Ascending aorta (tissue), 2 donors: ENCODE results near the gene HABP4. TPM values are rescaled to one million over a fixed set of nuclear protein-coding genes. Genes with fewer than 3 reads are reported as not detected.
A peak's percentile ranks its signal among the peaks of the same experiment; 100 is the strongest.

Source experiments
- DNase-seq, 2 donors: peaks; one replicate each; pipeline ENCODE4 v3.0.0-alpha.2; 2019; ENCODE audit warnings: low spot score in 2 of 2
- H3K27ac ChIP-seq, 2 donors: fragments of 200-600 bp; sonication (generic); one replicate each; pipeline ENCODE4 v1.5.1; 2016 to 2017; ENCODE audit warnings: mild to moderate bottlenecking in 1 of 2
- H3K27me3 ChIP-seq: fragments of 200-600 bp; sonication (generic); one replicate; pipeline ENCODE4 v1.5.1; 2017
- H3K36me3 ChIP-seq, 2 donors: fragments of 200-600 bp; sonication (generic); one replicate each; pipeline ENCODE4 v1.5.1; 2016
- H3K4me1 ChIP-seq, 2 donors: fragments of 200-600 bp; sonication (generic); one replicate each; pipeline ENCODE4 v1.5.1; 2016 to 2017; ENCODE audit warnings: mild to moderate bottlenecking in 1 of 2
- H3K4me3 ChIP-seq, 2 donors: fragments of 200-600 bp; sonication (generic); one replicate each; pipeline ENCODE4 v1.5.1; 2016 to 2017; ENCODE audit warnings: mild to moderate bottlenecking in 1 of 2
- H3K9me3 ChIP-seq, 2 donors: fragments of 200-600 bp; sonication (generic); one replicate each; pipeline ENCODE4 v1.5.1; 2016
- intact Hi-C: fragments of 100-400 bp; cut with DNase I; formaldehyde crosslinking; loops from one replicate; pipeline ENCODE4 v1.15.1; 2023
- total RNA-seq: library from RNA; depleted of rRNA; stranded (reverse); fragments of >200 nt; gene quantifications from one replicate; pipeline ENCODE4 v1.1.0, GENCODE V29; 2016
- TF ChIP-seq, protein P1 (sequence below), 3 experiments: fragments of 200-600 bp in 2 of 3; fragments of 450-650 bp in 1 of 3; sonication (generic) in 2 of 3; IDR thresholded peaks; one replicate each; pipeline ENCODE4 v1.5.1; 2016 to 2019; ENCODE audit warnings: antibody characterized with exemption in 3 of 3, mild to moderate bottlenecking in 1 of 3, moderate library complexity in 1 of 3

Gene HABP4
- total RNA-seq, 1 donor from 2014 or later, result 26.9 TPM

GRCh38 chr9:96478829-96479371 lies 28.9 kb downstream of the HABP4 start:
- H3K4me3 ChIP-seq, result no peak overlapping the region
- H3K4me1 ChIP-seq, result peaks cover 0 to 15% of the 10 kb centered on the region in 2 donors
- peaks cover 8 to 23% of the 10 kb centered on the region in 2 donors for H3K36me3 ChIP-seq
- H3K9me3 ChIP-seq, result no peaks in the 10 kb centered on the region
- TF ChIP-seq, protein P1, sequence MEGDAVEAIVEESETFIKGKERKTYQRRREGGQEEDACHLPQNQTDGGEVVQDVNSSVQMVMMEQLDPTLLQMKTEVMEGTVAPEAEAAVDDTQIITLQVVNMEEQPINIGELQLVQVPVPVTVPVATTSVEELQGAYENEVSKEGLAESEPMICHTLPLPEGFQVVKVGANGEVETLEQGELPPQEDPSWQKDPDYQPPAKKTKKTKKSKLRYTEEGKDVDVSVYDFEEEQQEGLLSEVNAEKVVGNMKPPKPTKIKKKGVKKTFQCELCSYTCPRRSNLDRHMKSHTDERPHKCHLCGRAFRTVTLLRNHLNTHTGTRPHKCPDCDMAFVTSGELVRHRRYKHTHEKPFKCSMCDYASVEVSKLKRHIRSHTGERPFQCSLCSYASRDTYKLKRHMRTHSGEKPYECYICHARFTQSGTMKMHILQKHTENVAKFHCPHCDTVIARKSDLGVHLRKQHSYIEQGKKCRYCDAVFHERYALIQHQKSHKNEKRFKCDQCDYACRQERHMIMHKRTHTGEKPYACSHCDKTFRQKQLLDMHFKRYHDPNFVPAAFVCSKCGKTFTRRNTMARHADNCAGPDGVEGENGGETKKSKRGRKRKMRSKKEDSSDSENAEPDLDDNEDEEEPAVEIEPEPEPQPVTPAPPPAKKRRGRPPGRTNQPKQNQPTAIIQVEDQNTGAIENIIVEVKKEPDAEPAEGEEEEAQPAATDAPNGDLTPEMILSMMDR (IDR thresholded peaks at IDR 0.05), result no peak
- no peaks in the 10 kb centered on the region for H3K27me3 ChIP-seq
- intact Hi-C loops, result no loop called here
- H3K27ac ChIP-seq, result peak overlapping the region in 1 of 2 donors; percentile 47
- DNase-seq, result no peak

DNA sequence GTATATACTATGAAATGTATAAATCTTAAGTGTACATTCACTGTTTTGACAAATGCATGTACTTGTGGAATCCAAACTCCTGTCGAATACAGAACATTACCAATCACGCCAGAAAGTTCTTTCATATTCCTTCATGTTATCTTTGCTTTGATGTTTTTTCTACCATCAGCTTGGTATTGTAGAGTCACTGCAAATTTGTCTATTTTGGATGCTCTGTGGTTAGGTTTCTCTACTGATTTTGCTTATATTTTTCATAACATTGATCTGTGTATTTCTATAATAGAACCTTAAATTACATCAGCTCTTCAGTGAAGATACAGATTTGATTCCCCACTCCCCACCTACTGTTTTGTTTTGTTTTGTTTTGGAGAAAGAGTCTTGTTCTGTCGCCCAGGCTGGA lies 30.8 kb downstream of the HABP4 start:
- Histone ChIP-seq H3K4me1 (peaks cover 9 to 30% of the 10 kb centered on the region in 2 donors), H3K27me3 (no peaks in the 10 kb centered on the region), H3K27ac (no peak overlapping the region), H3K4me3 (no peak overlapping the region), H3K36me3 (peaks cover 0 to 4% of the 10 kb centered on the region in 2 donors), H3K9me3 (no peaks in the 10 kb centered on the region)
- intact Hi-C loops, result loop anchor here (10.0 kb wide), 1 partner anchor 134 kb away; the partner anchor contains the start of gene CDC14B
- TF ChIP-seq, protein P1 (IDR thresholded peaks at IDR 0.05), result no peak
- DNase-seq, result no peak

DNA sequence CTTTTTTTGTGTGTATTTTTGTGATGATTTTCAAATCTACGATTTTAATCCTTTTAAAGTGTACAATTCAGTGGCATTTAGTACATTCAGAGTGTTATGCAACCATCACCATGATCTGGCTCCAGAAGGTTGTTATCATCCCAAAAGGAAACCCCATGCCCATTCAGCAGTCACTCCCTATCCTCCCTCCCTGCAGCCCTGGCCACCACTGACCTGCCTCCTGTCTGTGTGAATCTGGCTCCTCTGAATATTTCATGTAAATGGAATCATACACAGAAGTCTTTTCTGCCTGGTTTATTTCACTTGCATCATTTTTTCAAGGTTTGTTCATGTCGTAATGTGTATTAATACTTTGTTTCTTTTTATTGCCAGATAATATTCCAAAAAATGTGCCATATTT lies 32.5 kb downstream of the HABP4 start:
- Histone ChIP-seq H3K36me3 (no peaks in the 10 kb centered on the region), H3K9me3 (no peaks in the 10 kb centered on the region), H3K27ac (peak overlapping the region; percentile 92 to 93), H3K27me3 (no peaks in the 10 kb centered on the region), H3K4me3 (no peak overlapping the region), H3K4me1 (peaks cover 14 to 43% of the 10 kb centered on the region in 2 donors)
- TF ChIP-seq, protein P1 (IDR thresholded peaks at IDR 0.05), result no peak
- intact Hi-C loops, result loop anchor here (2.0 to 10.0 kb wide), 2 partner anchors 132 to 172 kb away; partner anchors contain the start of genes CDC14B and PRXL2C
- no peak for DNase-seq

- Histone ChIP-seq H3K9me3 (no peaks in the 10 kb centered on the region), H3K4me3 (no peak overlapping the region), H3K4me1 (peaks cover 19 to 50% of the 10 kb centered on the region in 2 donors), H3K27me3 (no peaks in the 10 kb centered on the region), H3K27ac (peak overlapping the region; percentile 92 to 93), H3K36me3 (peaks cover 0 to under 1% of the 10 kb centered on the region in 2 donors)
- DNase-seq, result no peak
- intact Hi-C loops, result loop anchor here (2.0 to 10.0 kb wide), 2 partner anchors 132 to 172 kb away; partner anchors contain the start of genes CDC14B and PRXL2C
- TF ChIP-seq, protein P1 (IDR thresholded peaks at IDR 0.05), result no peak
Observed at GRCh38 chr9:96483197-96483596, 33.2 kb downstream of the HABP4 start.

GRCh38 chr9:96483733-96484390 lies 33.9 kb downstream of the HABP4 start:
- intact Hi-C loops, result loop anchor here (2.0 to 10.0 kb wide), 2 partner anchors 131 to 171 kb away; partner anchors contain the start of genes CDC14B and PRXL2C
- Histone ChIP-seq H3K27ac (peak overlapping the region; percentile 92 to 93), H3K9me3 (no peaks in the 10 kb centered on the region), H3K4me3 (no peak overlapping the region), H3K27me3 (no peaks in the 10 kb centered on the region), H3K36me3 (peaks cover 7% of the 10 kb centered on the region in 2 donors), H3K4me1 (peaks cover 19 to 55% of the 10 kb centered on the region in 2 donors)
- DNase-seq, result no peak
- TF ChIP-seq, protein P1 (IDR thresholded peaks at IDR 0.05), result no peak
